GM21515 (cell line): ENCODE results near the gene ENTR1.
A peak's percentile ranks its signal among the peaks of the same experiment; 100 is the strongest.
"Not testable (repeated sequence)": the region's sequence is repeated elsewhere in the genome, so short reads cannot be mapped to it uniquely, and the experiment has no call there.

Source experiments
- ATAC-seq: cut with Tn5 transposase; IDR thresholded peaks from one replicate; pipeline ENCODE4 v1.9.1; 2021; ENCODE audit not compliant: unreplicated experiment

ENTR1 gene

GRCh38 chr9:136438548-136439480 lies 28.4 kb upstream of the ENTR1 start:
- ATAC-seq = peak; percentile 34

DNA sequence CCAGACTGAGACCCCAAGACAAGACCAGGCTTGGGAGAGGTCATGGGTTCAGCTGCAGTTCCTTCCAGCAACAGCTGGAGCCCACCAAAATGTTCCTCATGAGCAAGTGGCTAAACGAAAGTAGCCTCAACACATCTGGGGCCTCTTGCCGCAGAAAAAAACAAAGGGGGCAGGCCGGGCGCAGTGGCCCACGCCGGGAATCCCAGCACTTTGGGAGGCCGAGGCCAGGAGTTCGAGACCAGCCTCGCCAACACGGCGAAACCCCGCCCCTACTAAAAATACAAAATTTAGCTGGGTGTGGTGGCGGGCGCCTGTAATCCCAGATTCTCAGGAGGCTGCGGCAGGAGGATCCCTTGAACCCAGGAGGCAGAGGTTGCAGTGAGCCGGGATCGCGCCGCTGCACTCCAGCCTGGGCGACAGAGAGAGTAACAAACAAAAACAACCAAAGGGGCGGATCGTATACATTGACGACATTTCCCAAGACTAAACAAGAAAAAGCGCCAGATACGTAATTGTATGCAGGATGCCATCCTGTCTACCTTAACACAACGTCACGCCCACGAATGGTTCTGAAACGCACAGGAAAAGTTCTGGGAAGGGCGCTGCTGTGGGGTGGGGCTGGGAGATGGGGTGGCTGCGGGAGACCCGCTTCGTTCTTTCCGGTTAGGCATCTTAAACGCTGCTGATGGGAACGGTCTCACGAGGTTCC lies 27.6 kb upstream of the ENTR1 start:
- no peak for ATAC-seq

DNA sequence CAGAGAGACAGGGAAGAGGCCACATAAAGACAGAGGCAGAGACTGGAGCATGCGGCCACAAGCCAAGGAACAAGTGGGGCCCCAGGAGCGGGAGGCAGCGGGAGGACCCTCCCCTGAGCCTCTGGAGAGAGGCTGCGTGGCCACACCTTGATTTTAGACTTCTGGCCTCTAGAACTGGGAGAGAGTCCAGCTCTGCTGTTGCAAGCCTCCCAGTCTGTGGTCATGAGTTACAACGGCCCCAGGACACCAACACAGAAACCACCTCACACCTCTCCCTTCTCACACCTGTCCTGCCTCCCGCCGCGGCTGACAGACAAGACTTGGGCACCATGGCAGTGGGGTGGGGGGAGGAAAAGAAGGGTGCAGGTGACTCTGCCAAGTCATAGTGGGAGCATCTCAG lies 27.0 kb upstream of the ENTR1 start:
- ATAC-seq = no peak

DNA sequence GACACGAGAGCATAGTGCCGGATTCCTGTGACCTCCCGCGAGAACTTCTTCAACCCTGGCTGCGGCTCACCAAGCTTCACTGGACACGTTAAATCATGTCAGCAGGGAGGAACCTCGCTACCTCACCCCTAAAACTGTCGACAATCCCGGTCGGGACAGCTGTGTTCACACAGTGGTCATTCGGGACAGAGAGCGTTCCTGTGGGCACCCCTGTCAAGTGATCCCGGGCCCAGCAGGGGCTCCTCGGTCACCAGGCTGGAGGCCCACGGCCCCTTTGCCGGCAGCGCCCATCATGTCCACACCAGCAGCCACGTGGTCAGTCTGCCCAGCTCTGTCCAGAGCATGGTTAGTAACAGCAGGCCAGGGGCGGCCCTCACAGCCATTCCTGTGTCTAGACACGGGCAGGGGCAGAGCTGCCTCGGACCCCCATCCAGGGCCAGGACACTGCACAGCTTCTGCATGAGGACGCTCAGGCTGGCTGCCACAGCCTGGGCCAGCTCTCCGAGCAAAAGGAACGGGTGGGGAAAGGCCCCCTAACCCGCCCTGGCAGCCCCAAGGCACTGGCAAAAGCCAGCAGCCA lies 25.7 kb upstream of the ENTR1 start:
- ATAC-seq = no peak

DNA sequence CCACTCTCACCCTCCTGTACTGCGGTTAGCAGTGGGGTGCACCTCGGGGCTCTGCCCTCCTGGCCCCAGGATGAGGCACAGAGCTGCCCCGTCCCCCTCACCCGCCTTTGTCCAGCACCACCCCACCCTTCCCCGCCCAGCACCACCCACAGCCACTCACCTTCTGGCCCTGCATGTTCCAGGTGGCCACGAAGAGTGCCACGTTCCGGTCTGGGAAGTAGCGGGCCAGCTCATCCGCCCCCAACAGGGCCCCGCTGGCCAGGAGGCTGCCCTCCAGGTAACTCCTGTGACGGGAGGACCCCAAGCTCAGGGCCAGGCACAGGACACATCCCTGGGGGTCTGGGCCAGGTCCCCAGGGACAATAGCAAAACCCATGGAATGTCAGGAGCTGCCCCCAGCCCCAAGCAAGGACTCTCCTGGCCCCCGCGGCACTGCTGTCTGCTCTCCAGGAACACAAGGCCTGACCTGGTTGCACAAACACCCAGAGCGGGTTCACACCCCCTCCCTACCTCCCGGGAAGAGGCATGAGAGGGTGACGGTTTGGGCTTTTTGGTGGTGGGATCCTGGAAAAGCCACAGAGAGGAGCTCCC lies 24.3 kb upstream of the ENTR1 start:
- ATAC-seq = no peak

DNA sequence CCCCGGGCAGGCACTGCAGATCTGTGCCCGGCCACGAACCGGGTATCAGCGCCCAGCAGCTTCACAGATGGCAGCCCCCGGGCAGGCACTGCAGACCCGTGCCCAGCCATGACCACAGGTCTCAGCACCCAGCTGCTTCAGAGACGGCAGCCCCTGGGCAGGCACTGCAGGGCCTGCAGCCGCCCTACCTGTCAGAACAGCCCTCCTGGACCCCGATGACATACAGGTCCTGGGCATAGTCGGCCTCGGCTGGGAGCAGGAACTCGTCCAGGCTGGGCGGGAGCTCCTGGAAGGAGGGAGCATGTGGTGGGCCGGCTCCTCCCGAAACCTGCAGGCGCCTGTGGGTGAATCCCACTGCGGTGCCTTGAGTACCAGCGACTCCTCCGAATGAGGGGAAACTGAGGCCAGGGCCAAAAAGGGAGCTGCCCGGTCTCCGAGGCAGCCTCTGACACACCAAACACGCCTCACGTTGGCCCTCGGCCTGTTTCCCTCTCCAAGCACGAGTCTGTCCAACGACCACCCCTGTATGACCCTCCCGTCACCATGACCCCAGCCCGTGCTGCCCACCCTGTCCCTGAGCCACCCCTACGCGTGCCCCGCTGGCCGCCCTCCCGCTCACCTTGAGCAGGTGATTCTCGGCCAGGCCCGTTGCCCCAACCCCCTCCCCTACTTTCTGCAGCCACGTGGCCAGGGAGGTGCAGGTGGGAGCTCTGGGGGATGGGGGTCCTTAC lies 23.6 kb upstream of the ENTR1 start:
- ATAC-seq = no peak

DNA sequence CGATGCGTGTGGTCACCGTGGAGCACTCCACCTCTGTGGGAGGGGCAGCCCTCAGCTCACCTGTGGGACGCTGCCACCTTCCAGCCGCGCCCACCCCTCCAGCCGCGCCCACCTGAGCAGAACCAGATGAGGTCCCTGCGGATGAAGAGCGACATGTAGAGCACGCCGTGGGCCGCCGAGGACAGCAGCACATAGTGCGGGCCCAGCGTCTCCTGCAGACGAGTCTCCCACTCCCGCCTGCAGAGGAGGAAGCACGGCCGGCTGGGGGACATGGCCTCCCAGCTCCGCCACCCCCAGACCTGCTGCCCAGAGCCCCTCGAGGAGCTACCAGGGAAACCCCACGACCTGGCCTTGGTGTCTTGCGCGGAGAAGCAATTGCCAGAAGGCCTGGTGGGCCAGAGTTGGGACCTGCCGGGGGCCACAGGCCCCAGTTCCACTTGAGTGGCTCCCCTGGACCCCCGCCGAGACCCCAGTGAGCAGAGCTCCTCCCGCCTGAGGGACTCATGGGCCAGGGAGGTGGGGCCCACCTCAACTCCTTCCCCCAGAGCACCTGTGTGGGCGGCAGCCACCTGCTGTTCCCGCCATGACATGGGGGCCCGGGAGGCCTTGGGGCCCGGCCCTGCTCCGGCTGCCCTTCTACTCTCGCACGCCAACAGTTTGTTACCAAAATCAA lies 22.8 kb upstream of the ENTR1 start:
- ATAC-seq = no peak

DNA sequence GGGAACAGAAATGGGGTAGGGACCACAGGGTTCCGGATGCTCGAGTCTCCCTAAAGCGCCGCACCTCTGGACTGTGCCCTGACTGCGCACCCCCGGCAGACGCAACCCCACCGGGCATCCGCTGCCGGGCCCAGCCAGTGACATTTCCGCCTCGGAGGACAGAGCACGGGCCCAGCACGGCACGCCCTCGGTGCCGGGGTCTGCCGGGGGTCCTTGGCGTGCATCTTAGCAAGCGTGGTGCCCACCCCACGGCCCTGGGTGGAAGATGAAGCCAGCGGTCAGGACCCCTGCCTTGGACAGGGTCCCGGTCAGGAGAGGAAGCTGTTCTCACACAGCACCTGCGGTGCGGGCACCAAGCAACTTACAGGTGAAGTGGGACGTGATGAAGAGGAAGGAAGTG lies 22.2 kb upstream of the ENTR1 start:
- no peak for ATAC-seq

- ATAC-seq = no peak
Observed at GRCh38 chr9:136431782-136432350, 21.5 kb upstream of the ENTR1 start.

GRCh38 chr9:136430588-136431234 lies 20.3 kb upstream of the ENTR1 start:
- no peak for ATAC-seq

- no peak for ATAC-seq
Observed at GRCh38 chr9:136429683-136430491, 19.5 kb upstream of the ENTR1 start.

GRCh38 chr9:136429075-136429628 lies 18.7 kb upstream of the ENTR1 start:
- ATAC-seq = no peak

DNA sequence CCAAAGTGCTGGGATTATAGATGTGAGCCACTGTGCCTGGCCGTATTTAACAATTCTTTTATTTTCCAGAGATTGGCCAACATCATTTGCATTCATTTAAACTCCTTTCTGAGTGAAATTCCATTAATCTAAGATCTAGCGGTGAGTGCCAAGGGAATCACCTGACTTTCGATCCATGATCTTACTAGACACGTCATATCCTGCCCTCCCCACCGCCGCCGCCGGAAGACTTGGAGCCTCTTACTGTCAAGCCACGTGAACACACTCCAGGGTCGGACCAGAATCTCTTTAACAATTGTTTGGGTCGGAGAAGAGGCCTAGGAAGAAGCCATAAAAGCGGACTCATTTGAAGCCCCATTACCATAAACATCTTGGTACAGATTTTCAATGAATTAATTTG lies 16.4 kb upstream of the ENTR1 start:
- no peak for ATAC-seq

- ATAC-seq = not testable (repeated sequence)
Observed at GRCh38 chr9:136425367-136425766, 15.0 kb upstream of the ENTR1 start.

DNA sequence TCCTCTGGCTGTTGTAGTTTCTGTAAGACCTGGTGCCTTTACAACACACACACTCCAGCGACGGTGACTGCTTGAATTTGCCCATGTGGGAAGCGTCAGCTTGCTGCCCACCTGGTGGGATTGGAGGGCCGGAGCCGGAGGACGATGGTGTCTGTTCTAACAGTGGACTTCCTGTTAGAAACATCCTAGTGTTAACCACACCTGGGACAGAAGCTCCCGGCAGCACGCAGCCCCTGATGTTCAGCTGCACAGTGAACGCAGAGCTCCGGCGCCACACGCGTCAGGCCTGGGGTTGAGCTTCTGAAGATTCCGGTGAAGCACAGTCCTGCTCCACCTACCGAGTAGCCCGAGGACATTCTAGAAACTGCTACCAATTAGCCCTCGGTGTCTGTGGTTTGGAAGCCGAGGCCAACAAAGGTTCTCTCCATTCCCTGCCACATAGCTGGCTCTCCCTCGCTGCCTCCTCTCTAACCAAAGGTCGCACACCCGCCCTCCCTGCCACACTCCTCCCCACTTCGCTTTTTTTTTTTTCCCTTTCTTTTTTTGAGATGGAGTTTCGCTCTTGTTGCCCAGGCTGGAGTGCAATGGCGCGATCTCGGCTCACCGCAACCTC lies 14.4 kb upstream of the ENTR1 start:
- ATAC-seq = no peak

DNA sequence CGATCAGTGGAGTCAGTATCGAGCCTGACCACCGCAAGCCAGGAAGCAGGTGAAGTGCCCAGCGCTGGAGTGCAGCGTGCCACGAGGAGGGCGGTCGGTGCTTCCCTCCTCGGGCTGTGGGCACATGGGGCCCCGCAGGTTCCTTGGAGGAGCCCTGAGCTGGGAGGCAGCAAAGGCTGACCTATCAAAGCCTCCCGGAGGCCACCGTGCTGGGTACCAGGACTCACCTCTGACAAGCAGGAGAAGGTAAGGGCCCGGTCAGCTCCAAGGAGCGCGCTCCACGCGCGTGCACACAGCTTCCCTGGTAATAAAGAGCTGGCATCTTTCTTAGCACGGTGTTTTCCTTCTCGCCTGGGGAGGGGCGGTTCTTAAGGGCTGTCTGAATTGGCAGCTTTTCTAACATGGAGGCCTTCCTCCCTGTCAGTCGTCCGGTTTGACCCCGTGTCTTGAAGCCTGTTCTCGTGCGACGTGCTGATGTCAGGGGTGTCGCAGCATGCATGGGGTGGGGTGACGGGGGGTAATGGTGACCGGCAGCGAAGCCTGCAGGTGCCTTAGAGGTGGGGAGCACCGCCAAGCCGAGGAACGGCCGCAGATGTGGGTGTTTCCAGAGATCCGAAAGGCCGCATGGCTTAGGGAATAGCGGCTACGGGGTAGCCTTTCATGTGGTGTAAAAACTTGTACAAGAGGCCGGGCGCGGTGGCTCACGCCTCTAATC lies 13.2 kb upstream of the ENTR1 start:
- ATAC-seq = no peak

- no peak for ATAC-seq
Observed at GRCh38 chr9:136422876-136423275, 12.5 kb upstream of the ENTR1 start.
